GM18508 (cell line): Measurements from ENCODE around the gene CPLX1.

Source experiments
- ATAC-seq: cut with Tn5 transposase; IDR thresholded peaks from one replicate; pipeline ENCODE4 v1.9.1; 2021; ENCODE audit warnings: moderate number of reproducible peaks; ENCODE audit not compliant: insufficient read depth, unreplicated experiment

The CPLX1 gene

GRCh38 chr4:825971-826330 lies at the start of gene CPLX1:
Gene CPLX1, minus strand, starts transcription at chr4:826129. Its CDS starts 1,607 bp downstream, at chr4:824522.
- no peak for ATAC-seq

- no peak for ATAC-seq
Measured at GRCh38 chr4:874971-875817, 49.3 kb upstream of the CPLX1 start.

- ATAC-seq = no peak
Measured at GRCh38 chr4:874056-874455, 48.1 kb upstream of the CPLX1 start.

- ATAC-seq = no peak
Measured at GRCh38 chr4:872241-872981, 46.5 kb upstream of the CPLX1 start.

- ATAC-seq = no peak
Measured at GRCh38 chr4:871484-871883, 45.6 kb upstream of the CPLX1 start.

- ATAC-seq = no peak
Measured at GRCh38 chr4:870951-871350, 45.0 kb upstream of the CPLX1 start.

GRCh38 chr4:869776-870175 lies 43.8 kb upstream of the CPLX1 start:
- no peak for ATAC-seq

GRCh38 chr4:868421-868820 lies 42.5 kb upstream of the CPLX1 start:
- no peak for ATAC-seq

- no peak for ATAC-seq
Measured at GRCh38 chr4:867526-868250, 41.8 kb upstream of the CPLX1 start.

GRCh38 chr4:866761-867390 lies 40.9 kb upstream of the CPLX1 start:
- ATAC-seq = no peak

- no peak for ATAC-seq
Measured at GRCh38 chr4:866068-866760, 40.3 kb upstream of the CPLX1 start.

- ATAC-seq = no peak
Measured at GRCh38 chr4:865572-865971, 39.6 kb upstream of the CPLX1 start.

GRCh38 chr4:865121-865465 lies 39.2 kb upstream of the CPLX1 start:
- ATAC-seq = no peak

GRCh38 chr4:864456-865120 lies 38.7 kb upstream of the CPLX1 start:
- ATAC-seq = no peak

- no peak for ATAC-seq
Measured at GRCh38 chr4:860561-860960, 34.6 kb upstream of the CPLX1 start.

GRCh38 chr4:859496-859895 lies 33.6 kb upstream of the CPLX1 start:
- ATAC-seq = no peak

GRCh38 chr4:858831-859451 lies 33.0 kb upstream of the CPLX1 start:
- ATAC-seq = no peak

GRCh38 chr4:858041-858481 lies 32.1 kb upstream of the CPLX1 start:
- no peak for ATAC-seq

- ATAC-seq = no peak
Measured at GRCh38 chr4:857461-857860, 31.5 kb upstream of the CPLX1 start.
